RWPE1 (cell line): ENCODE data around the gene SHB.

Experiments used
- CTCF ChIA-PET: fragments of 350-600 bp; sonication (Branson Sonifier 250); formaldehyde crosslinking; extraction: SDS; loops from one replicate; lab custom pipeline; 2021; lab: Yijun Ruan, JAX
- POLR2A ChIA-PET: fragments of 400-600 bp; formaldehyde crosslinking; extraction: SDS; loops from one replicate; lab custom pipeline; 2020; ENCODE audit warnings: antibody characterized with exemption; ENCODE audit not compliant: low non-redundant PET; lab: Yijun Ruan, JAX
- DNase-seq: peaks from one replicate; pipeline ENCODE4 v3.0.0; 2012; ENCODE audit warnings: low spot score
- H3K27ac ChIP-seq: fragments of 450-650 bp; 2 replicates; pipeline ENCODE4 v1.5.1; 2017
- TF ChIP-seq, protein P1 (sequence below): fragments of 450-650 bp; conservative IDR thresholded peaks from 2 replicates; pipeline ENCODE4 v1.5.1; 2017; ENCODE audit warnings: low read depth, mild to moderate bottlenecking

SHB gene

DNA sequence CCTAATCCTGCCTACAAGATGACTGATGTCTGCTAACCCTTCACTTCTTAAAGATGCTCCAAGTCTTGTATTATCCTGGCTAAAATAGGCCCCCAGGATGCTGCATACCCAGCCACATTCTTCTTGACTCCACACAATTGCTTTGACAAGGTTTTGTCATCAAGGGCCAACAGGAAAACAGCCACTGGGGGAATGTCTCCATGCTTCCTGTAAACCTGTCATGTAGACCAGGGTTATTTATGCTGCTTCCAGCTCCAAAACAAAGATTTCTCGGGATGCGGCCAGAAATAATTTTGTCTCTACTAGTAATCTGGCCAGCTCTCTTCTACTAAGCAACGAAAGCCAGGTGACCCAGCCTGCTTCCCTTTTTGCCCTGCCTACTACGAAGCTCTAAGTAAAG is 53.8 kb downstream of the SHB start:
- CTCF ChIA-PET, result interaction anchor here (0.6 kb wide), 1 partner anchor 73 kb away, joined by 3 read pairs; no protein-coding TSS in a partner anchor

DNA sequence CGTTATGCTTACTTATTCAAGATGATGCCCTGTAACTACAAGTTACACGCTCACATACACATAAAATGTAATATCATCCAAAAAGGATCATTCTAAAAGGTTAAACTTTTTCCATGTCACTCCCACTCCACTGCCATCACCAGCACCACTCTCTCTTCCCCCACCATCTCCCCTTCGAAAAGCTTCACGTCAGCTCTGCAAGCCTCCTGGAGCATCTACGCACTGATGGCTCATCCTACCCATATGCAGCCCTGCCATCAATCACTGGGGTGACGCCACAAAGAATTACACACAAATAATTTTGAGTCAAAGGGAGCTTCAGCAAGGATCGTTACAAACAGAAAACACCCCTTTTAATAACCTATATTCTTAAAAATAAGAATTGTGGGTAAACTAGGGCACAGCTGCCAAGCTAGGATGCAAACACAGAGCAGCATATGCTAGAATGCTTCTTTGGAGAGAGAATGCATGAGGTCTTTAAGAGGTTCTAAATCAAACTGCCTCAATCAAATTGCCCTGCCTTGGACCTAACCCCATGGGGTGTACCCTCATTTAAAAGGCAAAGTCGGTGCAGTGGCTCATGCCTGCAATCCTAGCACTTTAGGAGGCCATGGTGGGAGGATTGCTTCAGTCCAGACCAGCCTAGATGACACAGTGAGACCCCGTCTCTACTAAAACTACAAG is 56.1 kb downstream of the SHB start:
- ChIA-PET POLR2A (no interaction called here), CTCF (no interaction called here)
- no peak for DNase-seq
- peak overlapping the region; percentile 15; the same call in 1 of the 2 replicates for H3K27ac ChIP-seq
- TF ChIP-seq, protein P1, sequence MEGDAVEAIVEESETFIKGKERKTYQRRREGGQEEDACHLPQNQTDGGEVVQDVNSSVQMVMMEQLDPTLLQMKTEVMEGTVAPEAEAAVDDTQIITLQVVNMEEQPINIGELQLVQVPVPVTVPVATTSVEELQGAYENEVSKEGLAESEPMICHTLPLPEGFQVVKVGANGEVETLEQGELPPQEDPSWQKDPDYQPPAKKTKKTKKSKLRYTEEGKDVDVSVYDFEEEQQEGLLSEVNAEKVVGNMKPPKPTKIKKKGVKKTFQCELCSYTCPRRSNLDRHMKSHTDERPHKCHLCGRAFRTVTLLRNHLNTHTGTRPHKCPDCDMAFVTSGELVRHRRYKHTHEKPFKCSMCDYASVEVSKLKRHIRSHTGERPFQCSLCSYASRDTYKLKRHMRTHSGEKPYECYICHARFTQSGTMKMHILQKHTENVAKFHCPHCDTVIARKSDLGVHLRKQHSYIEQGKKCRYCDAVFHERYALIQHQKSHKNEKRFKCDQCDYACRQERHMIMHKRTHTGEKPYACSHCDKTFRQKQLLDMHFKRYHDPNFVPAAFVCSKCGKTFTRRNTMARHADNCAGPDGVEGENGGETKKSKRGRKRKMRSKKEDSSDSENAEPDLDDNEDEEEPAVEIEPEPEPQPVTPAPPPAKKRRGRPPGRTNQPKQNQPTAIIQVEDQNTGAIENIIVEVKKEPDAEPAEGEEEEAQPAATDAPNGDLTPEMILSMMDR, result no peak

More for the DNA sequence above, 53.8 kb downstream of the SHB start:
- POLR2A ChIA-PET, result interaction anchor here (0.6 kb wide), 1 partner anchor 30 kb away, joined by 6 read pairs; no protein-coding TSS in a partner anchor
- DNase-seq, result no peak
- H3K27ac ChIP-seq, result no peak overlapping the region; the same call in 1 of the 2 replicates
- TF ChIP-seq, protein P1, result no peak

DNA sequence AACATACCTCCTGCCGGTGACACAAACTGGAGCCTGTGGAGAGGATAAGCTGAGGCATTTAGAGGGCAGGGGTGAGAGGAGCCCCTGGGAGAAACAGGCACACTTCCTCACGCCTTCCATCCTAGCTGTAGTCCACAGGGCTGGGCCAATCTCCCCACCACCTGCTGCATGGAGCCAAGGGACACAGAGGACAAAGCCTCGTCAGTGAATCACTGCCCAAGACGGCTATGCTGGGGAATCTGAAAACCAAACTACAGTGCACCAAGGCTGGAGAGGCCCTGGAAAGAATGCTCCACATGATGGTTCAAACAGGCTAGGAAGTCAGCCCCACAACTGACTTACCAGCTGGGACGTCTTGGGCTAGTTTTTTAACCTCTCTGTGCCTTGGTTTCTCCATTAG is 57.0 kb downstream of the SHB start:
- no peak for DNase-seq
- TF ChIP-seq, protein P1, result no peak
- POLR2A ChIA-PET, result no interaction called here
- peak overlapping the region; percentile 54 for H3K27ac ChIP-seq
- CTCF ChIA-PET, result interaction anchor here (0.8 kb wide), 1 partner anchor 12 kb away, joined by 4 read pairs; no protein-coding TSS in a partner anchor

DNA sequence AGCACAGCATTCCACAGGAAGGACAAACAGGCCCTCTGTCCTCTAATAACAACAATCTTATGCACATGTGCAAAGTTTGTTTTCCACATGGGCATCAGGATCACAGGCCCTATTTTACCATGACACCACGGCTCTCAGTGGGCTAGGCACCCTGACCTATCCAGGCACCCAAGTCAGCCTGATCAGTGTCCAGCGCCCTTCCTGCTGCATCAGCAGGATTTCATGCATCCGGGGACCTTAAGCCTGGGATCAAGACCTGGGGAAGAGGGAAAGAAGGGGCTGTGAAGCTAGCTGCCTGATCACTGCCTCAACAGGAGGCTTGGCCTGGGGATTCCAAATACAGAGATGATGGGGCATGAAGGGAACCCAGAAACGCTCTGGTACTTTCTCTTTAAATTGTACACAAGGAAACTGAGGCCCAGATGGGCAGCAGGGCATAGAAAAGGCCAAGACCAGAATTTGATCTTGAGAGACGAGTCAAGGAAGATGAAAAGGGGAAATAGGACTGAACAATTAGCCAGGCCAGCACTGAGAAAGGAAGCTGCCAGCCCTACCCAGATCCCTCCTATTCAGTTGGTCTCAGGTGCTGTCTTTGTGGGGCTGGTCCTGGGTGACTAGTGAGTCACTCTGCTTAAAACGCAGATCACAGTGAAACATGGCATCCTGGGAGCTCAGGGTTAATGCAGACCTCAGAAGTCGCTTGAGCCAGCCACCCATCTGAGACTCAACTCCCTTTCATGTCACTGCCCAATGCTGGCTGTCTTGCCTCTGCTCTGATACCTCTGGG is 57.9 kb downstream of the SHB start:
- peak overlapping the region; percentile 54 for H3K27ac ChIP-seq
- DNase-seq, result no peak
- TF ChIP-seq, protein P1, result no peak
- CTCF ChIA-PET, result interaction anchor here (0.8 kb wide), 1 partner anchor 13 kb away, joined by 4 read pairs; no protein-coding TSS in a partner anchor
- POLR2A ChIA-PET, result no interaction called here

DNA sequence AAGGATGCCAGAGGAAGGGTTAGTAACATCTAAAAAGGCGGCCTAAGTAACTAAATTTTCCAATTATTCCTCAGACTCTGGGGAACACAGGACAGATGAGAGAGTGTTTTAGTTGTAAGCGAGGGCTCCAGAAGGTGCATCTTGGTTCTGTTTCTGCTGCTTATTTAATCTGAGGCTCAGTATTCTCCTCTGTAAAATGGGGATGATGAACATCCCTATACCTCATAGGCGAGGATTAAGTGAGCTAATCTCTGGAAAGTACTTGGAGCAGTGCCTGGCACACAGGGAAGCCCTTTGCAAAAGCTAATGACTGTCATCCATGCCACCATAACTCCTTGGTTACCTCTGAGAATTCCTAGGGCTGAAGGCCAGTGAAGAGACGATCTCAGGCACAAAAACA is 59.0 kb downstream of the SHB start:
- CTCF ChIA-PET, result no interaction called here
- TF ChIP-seq, protein P1, result no peak
- POLR2A ChIA-PET, result no interaction called here
- DNase-seq, result no peak
- H3K27ac ChIP-seq, result no peak overlapping the region; the same call in 1 of the 2 replicates

DNA sequence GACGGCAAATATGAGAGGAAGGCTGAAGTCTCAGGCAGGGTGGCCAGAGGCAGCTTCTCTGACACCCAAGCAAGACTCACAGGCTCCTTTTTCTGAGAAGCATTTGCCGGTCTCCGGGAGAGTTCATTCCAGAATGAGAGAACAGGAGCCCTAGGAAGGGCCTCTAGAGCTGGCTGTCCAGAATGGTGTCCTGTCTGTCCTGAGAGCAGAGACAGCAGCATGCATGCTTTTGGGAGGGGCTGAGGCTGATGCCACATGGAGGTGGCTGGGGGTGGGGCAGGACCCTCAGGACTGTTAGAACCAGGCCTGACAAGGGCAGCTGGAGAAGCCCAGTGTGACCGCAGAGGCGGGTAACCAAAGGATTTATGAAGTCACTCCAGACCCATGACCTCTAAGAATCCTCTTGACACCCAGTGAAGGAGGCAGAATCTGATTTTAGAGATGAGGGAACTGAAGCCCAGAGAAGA is 60.0 kb downstream of the SHB start:
- TF ChIP-seq, protein P1, result no peak
- POLR2A ChIA-PET, result no interaction called here
- DNase-seq, result no peak
- H3K27ac ChIP-seq, result peak overlapping the region; percentile 95
- CTCF ChIA-PET, result interaction anchor here (0.9 to 1.6 kb wide), 2 partner anchors 8 to 96 kb away, joined by 3 to 6 read pairs; no protein-coding TSS in a partner anchor
